Sigmoid colon (tissue), 4 donors: ENCODE measurements around the gene ENPP6.

Experiments used
- EP300 ChIP-seq, 4 donors: sonication (generic); formaldehyde crosslinking; IDR thresholded peaks; one replicate each; pipeline ENCODE4 v1.6.1; 2017; ENCODE audit warnings: antibody characterized with exemption in 4 of 4
- POLR2AphosphoS5 ChIP-seq, 4 donors: sonication (generic); formaldehyde crosslinking; IDR thresholded peaks; one replicate each; pipeline ENCODE4 v1.6.1; 2017; ENCODE audit warnings: antibody characterized with exemption in 4 of 4
- TF ChIP-seq, protein P1 (sequence below), 4 experiments: fragments of 450-650 bp in 3 of 4; fragments of 200-600 bp in 1 of 4; IDR thresholded peaks; one replicate each; pipeline ENCODE4 v1.5.1; 2016 to 2019; ENCODE audit warnings: antibody characterized with exemption in 4 of 4, mild to moderate bottlenecking in 3 of 4, moderate library complexity in 2 of 4

DNA sequence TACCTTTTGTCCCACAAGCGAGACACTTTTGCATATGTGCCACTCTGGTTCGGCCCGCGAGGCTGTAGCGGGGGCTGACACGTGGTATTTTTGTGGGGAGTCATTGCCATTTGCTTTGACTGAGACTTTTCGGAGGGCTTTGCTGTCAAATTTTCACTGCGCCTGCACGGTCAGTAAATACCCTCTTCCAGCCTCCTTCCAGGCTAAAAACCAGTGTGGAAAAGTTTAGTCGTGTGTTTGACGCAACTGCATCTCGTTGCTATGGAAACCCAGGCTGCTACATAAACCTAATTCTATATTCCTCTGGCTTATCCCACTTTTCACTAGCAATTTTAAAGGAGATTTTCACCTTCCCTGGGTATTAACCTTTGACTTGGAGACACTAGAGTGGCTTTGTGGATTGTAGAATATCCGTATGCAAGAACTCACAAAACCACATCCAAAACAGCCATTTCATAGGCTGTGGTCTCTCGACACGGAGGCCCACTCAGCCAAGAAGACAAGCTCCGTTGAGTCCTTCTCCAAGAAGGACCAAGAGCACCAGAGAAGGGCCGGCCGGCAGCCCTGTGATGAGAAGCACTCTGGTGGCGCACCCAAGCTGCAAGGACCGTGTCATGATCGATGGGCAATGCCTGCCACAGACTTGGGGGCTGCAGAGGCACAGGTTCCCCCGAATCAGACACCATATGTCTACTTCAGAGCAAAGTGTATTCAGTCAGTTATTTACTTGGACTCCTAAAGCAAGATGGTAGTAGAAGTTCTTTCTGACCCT, 38.4 kb upstream of the ENPP6 start:
- TF ChIP-seq EP300 (IDR thresholded peaks at IDR 0.05) (no peak), POLR2AphosphoS5 (IDR thresholded peaks at IDR 0.05) (no peak)
- TF ChIP-seq, protein P1, sequence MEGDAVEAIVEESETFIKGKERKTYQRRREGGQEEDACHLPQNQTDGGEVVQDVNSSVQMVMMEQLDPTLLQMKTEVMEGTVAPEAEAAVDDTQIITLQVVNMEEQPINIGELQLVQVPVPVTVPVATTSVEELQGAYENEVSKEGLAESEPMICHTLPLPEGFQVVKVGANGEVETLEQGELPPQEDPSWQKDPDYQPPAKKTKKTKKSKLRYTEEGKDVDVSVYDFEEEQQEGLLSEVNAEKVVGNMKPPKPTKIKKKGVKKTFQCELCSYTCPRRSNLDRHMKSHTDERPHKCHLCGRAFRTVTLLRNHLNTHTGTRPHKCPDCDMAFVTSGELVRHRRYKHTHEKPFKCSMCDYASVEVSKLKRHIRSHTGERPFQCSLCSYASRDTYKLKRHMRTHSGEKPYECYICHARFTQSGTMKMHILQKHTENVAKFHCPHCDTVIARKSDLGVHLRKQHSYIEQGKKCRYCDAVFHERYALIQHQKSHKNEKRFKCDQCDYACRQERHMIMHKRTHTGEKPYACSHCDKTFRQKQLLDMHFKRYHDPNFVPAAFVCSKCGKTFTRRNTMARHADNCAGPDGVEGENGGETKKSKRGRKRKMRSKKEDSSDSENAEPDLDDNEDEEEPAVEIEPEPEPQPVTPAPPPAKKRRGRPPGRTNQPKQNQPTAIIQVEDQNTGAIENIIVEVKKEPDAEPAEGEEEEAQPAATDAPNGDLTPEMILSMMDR (IDR thresholded peaks at IDR 0.05) = no peak
